GM12891 (cell line): Measurements from ENCODE around the gene CPB2. TPM values are rescaled to one million over a fixed set of nuclear protein-coding genes. Genes with fewer than 3 reads are reported as not detected.

Experiments used
- DNase-seq: peaks from one replicate; pipeline ENCODE4 v3.0.0; 2011; ENCODE audit warnings: low spot score; ENCODE audit not compliant: insufficient read length
- FAIRE-seq: peaks from 2 replicates; lab custom pipeline; 2011; peaks lifted over from hg19 to GRCh38; lab: Jason Lieb, UNC
- PAX5 ChIP-seq: IDR thresholded peaks from 2 replicates; pipeline ENCODE4 v1.6.1; 2011; ENCODE audit warnings: low read length, moderate library complexity, mild to moderate bottlenecking; ENCODE audit not compliant: insufficient read depth, severe bottlenecking
- POLR2A ChIP-seq: IDR thresholded peaks from 2 replicates; pipeline ENCODE4 v1.6.1; 2011; ENCODE audit warnings: low read depth, low read length, control low read depth
- POLR2AphosphoS5 ChIP-seq: IDR thresholded peaks from 2 replicates; pipeline ENCODE4 v1.6.1; 2011; ENCODE audit warnings: low read depth, low read length, control low read depth
- POU2F2 ChIP-seq: IDR thresholded peaks from 2 replicates; pipeline ENCODE4 v1.6.1; 2011; ENCODE audit warnings: low read depth, mild to moderate bottlenecking, control low read depth, low read length, moderate library complexity
- SPI1 ChIP-seq: IDR thresholded peaks from 2 replicates; pipeline ENCODE4 v1.6.1; 2011; ENCODE audit warnings: low read depth, low read length, control low read depth
- TAF1 ChIP-seq: IDR thresholded peaks from 2 replicates; pipeline ENCODE4 v1.6.1; 2011; ENCODE audit warnings: low read depth, low read length, control low read depth
- polyA plus RNA-seq: library from polyadenylated mRNA; unstranded; fragments of >200 nt; gene quantifications from one replicate; pipeline ENCODE4 v1.2.1, GENCODE V29; 2012; ENCODE audit warnings: low read depth, missing spikeins, inconsistent platforms; ENCODE audit not compliant: missing spikeins

Gene CPB2, protein sequence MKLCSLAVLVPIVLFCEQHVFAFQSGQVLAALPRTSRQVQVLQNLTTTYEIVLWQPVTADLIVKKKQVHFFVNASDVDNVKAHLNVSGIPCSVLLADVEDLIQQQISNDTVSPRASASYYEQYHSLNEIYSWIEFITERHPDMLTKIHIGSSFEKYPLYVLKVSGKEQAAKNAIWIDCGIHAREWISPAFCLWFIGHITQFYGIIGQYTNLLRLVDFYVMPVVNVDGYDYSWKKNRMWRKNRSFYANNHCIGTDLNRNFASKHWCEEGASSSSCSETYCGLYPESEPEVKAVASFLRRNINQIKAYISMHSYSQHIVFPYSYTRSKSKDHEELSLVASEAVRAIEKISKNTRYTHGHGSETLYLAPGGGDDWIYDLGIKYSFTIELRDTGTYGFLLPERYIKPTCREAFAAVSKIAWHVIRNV
- 0.09 TPM for polyA plus RNA-seq

GRCh38 chr13:46104868-46105267, at the start of gene CPB2:
Gene CPB2 (minus strand): TSS chr13:46105033. CDS start chr13:46105009, 24 bp downstream.
- no peak for TF ChIP-seq SPI1
- TF ChIP-seq TAF1: no peak
- TF ChIP-seq POLR2AphosphoS5: no peak
- no peak for TF ChIP-seq PAX5
- TF ChIP-seq POU2F2: no peak
- TF ChIP-seq POLR2A: no peak
- DNase-seq (no peak), FAIRE-seq (no peak)

GRCh38 chr13:46154136-46154801, 49.4 kb upstream of the CPB2 start:
- TF ChIP-seq PAX5 (no peak), POU2F2 (no peak), POLR2AphosphoS5 (no peak), POLR2A (no peak), SPI1 (no peak), TAF1 (no peak)
- DNase-seq (no peak), FAIRE-seq (no peak)

- TF ChIP-seq POLR2AphosphoS5: peak; percentile 36; the same call in 1 of the 2 replicates
- no peak for TF ChIP-seq TAF1
- DNase-seq: no peak
- FAIRE-seq: peak; percentile 61
Observed at GRCh38 chr13:46152627-46153328, 47.9 kb upstream of the CPB2 start.

DNA sequence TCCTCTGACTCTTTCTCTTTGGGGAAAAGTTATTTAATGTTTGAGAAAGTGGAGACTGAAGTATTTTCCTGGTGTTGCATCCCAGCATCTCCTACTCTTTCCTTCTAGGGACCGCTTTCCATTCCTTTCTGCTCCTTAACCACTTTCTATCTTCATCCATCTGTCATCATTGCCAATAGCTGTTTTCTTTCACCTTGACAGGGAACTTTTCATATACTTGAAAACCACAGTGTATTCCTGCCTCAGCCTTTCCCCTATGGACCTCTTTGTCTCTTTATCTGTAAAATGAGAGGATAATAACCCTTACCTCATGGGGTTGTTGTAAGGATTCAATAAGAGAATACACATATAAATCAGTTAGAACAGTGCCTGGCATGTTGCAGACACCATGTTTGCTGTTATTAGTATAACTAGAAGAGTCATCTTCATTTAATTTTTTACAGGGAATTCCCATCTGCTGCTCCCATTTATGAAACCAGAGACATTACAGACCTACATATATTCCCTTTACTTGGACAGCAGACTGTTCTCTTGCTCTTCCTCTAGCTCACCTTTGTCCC, 45.4 kb upstream of the CPB2 start:
- TF ChIP-seq POLR2AphosphoS5 (0 out of 2 replicates have a peak, but pooled peaks have one; percentile 1), SPI1 (no peak)
- DNase-seq: no peak
- FAIRE-seq: no peak

DNA sequence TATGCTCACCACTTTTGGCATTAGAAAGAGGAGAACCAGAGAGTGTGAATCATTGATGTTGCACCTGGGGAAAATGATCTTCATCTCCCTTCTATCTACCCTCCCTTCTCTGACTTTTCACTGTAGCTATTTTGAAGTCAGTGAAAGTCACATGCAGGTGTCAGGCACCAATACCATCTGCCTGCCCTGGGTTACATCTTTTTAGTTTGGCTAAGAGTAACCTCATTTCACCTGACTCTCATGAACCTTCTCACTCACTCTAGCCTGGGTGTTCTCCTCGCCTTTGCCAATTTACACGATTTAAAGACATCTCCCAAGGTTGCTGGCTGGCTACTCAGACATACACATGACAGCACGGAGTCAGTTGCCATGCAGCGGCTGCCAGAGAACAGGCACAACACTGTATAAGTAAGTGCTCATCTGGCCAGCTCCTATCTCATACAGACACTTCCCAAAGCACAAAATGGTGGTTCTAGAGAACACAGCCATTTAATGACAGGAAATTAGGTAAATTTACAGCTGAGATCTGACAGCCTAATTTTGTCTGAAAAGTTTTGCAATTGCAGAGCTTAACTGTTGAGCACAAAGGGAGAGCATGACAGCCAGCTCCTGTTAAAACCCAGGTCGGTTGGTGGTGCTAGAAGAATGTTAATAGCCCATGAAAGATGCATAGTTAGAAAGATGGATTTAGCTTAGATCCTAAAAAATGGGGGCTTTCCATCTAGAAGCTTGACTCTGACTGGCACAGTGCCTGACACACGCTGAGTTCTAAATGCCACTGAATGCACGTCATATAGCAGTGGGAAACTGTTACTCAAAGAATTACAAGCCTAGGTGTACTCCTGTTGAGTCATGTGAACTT, 44.7 kb upstream of the CPB2 start:
- TF ChIP-seq TAF1: no peak
- 0 out of 2 replicates have a peak, but pooled peaks have one; percentile 26 for TF ChIP-seq POLR2A
- no peak for TF ChIP-seq PAX5
- TF ChIP-seq POLR2AphosphoS5: peak; percentile 35
- no peak for TF ChIP-seq SPI1
- no peak for TF ChIP-seq POU2F2
- FAIRE-seq: peak; percentile 35

DNA sequence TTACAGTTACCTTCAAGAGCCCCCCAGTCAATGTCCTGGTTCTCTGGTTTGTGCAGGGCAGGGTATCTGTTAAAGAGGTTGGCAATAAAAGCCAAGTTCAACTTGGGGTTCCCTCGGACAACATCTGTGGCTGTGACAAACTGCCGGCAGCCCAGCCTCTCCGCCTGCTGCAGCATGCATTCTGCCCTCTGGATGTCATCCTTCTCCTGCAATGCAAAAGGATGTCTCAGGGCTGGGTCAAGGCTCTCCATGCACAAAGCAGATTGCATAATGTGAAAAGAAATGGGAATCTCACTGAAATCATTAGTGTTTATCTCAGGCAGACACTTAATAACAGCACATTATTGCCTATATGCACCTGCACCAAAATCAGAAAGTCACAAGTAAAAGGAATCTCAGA, 42.1 kb upstream of the CPB2 start:
- FAIRE-seq (no peak), DNase-seq (no peak)
- no peak for TF ChIP-seq TAF1
- TF ChIP-seq PAX5: no peak
- no peak for TF ChIP-seq POLR2AphosphoS5
- TF ChIP-seq POLR2A: peak; percentile 27; the same call in 1 of the 2 replicates
- no peak for TF ChIP-seq POU2F2
- TF ChIP-seq SPI1: no peak

More for the DNA sequence above, 44.7 kb upstream of the CPB2 start:
- no peak for DNase-seq

GRCh38 chr13:46145950-46146349, 41.1 kb upstream of the CPB2 start:
- FAIRE-seq (no peak), DNase-seq (no peak)
- no peak for TF ChIP-seq SPI1
- peak; percentile 37; the same call in 1 of the 2 replicates for TF ChIP-seq POLR2AphosphoS5

DNA sequence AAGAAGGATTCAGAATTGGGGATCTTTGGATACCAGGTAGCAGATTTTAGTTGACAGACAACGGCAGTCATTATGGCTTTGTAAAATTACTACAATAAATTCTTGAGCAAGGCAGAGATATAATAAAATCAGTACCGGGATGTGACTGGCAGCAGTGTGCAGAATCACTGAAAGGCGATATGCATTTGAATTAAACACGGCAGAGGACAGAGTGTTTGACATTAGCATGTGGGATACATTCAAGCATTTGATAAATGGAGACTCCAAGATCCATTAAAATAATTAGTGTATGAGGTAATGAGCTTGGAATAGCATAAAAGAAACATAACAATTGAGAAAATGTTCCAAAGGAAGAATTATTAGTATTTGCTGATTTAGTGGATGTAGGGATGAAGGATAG, 40.3 kb upstream of the CPB2 start:
- FAIRE-seq (no peak), DNase-seq (no peak)
- no peak for TF ChIP-seq POU2F2
- TF ChIP-seq POLR2AphosphoS5: no peak
- no peak for TF ChIP-seq TAF1
